WTC11 (cell line): ENCODE results near the gene ATP7A.

ENCODE experiments used
- ELF4 ChIP-seq: sonication (generic); formaldehyde crosslinking; IDR thresholded peaks from 2 replicates; pipeline ENCODE4 v1.8.1; 2022; ENCODE audit warnings: low read depth, mild to moderate bottlenecking, moderate library complexity, missing genetic modification reagents
- ESRRA ChIP-seq: sonication (generic); formaldehyde crosslinking; IDR thresholded peaks from 2 replicates; pipeline ENCODE4 v1.8.1; 2022; ENCODE audit warnings: mild to moderate bottlenecking, missing genetic modification reagents, borderline replicate concordance
- JUN ChIP-seq: sonication (generic); formaldehyde crosslinking; IDR thresholded peaks from 2 replicates; pipeline ENCODE4 v1.8.0; 2023; ENCODE audit warnings: mild to moderate bottlenecking, missing genetic modification reagents
- NR2C2 ChIP-seq: sonication (generic); formaldehyde crosslinking; IDR thresholded peaks from 2 replicates; pipeline ENCODE4 v1.8.0; 2022; ENCODE audit warnings: mild to moderate bottlenecking, missing genetic modification reagents
- ZNF263 ChIP-seq: sonication (generic); formaldehyde crosslinking; IDR thresholded peaks from 2 replicates; pipeline ENCODE4 v1.8.1; 2022; ENCODE audit warnings: low read depth, mild to moderate bottlenecking, moderate library complexity, missing genetic modification reagents
- ZNF671 ChIP-seq: fragments of 250-450 bp; sonication (Bioruptor Pico); IDR thresholded peaks from 2 replicates; pipeline ENCODE4 v1.8.0; 2021; ENCODE audit warnings: mild to moderate bottlenecking
- TF ChIP-seq, protein P1 (sequence below): sonication (generic); formaldehyde crosslinking; IDR thresholded peaks from 2 replicates; pipeline ENCODE4 v1.8.0; 2022; ENCODE audit warnings: mild to moderate bottlenecking, missing genetic modification reagents
- TF ChIP-seq, protein P2 (sequence below): fragments of 200-600 bp; IDR thresholded peaks from 2 replicates; pipeline ENCODE4 v1.8.0; 2022; ENCODE audit warnings: antibody characterized with exemption
- TF ChIP-seq, protein P3 (sequence below): sonication (generic); formaldehyde crosslinking; IDR thresholded peaks from 2 replicates; pipeline ENCODE4 v1.8.1; 2023; ENCODE audit warnings: mild to moderate bottlenecking, missing genetic modification reagents, moderate library complexity
- TF ChIP-seq, protein P4 (sequence below): fragments of 250-450 bp; sonication (Bioruptor Pico); IDR thresholded peaks from 2 replicates; pipeline ENCODE4 v1.9.0; 2021; ENCODE audit warnings: moderate library complexity, mild to moderate bottlenecking, inconsistent platforms, borderline replicate concordance
- TF ChIP-seq, protein P5 (sequence below): sonication (generic); formaldehyde crosslinking; IDR thresholded peaks from 2 replicates; pipeline ENCODE4 v1.8.1; 2022; ENCODE audit warnings: low read depth, missing genetic modification reagents, borderline replicate concordance
- TF ChIP-seq, protein P6 (sequence below): sonication (generic); formaldehyde crosslinking; IDR thresholded peaks from 2 replicates; pipeline ENCODE4 v1.8.0; 2023; ENCODE audit warnings: missing genetic modification reagents, mild to moderate bottlenecking, borderline replicate concordance
- TF ChIP-seq, protein P7 (sequence below): fragments of 250-450 bp; sonication (Bioruptor Pico); IDR thresholded peaks from 2 replicates; pipeline ENCODE4 v2.1.2; 2022; ENCODE audit warnings: mild to moderate bottlenecking, moderate library complexity

DNA sequence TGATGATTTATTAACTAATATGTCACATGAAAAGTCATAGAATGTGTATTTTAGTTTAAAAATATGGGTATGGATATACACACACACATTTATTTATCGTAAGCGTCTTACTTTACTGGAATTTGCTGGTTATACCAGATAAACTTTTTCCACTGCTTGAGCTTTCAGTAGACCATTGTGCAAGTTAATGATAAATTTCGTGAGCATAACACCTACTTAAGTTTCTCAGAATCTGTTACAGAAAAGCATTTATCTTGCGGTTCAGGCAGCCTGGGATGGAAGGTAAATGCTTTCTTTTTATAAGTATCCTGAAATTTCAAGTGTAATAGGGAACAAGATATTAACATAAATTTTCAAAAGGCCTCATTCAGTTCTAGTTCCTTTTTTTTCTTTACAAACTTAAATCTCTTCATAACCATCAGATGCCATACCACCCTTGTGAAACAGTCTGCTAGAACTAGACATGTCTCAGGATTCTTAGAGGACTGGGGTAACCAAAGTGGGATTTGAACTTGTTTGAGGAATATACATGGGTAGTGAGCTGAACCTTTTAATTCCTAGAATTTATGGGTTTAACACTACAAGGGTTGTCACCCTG is 27.7 kb downstream of the ATP7A start:
- TF ChIP-seq, protein P1, sequence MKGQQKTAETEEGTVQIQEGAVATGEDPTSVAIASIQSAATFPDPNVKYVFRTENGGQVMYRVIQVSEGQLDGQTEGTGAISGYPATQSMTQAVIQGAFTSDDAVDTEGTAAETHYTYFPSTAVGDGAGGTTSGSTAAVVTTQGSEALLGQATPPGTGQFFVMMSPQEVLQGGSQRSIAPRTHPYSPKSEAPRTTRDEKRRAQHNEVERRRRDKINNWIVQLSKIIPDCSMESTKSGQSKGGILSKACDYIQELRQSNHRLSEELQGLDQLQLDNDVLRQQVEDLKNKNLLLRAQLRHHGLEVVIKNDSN (CRISPR knock-in tag): no peak
- TF ChIP-seq ZNF263 (CRISPR knock-in tag) (no peak), ZNF671 (CRISPR knock-in tag) (no peak), ESRRA (CRISPR knock-in tag) (no peak), JUN (no peak), ELF4 (CRISPR knock-in tag) (no peak), NR2C2 (CRISPR knock-in tag) (no peak)
- TF ChIP-seq, protein P2, sequence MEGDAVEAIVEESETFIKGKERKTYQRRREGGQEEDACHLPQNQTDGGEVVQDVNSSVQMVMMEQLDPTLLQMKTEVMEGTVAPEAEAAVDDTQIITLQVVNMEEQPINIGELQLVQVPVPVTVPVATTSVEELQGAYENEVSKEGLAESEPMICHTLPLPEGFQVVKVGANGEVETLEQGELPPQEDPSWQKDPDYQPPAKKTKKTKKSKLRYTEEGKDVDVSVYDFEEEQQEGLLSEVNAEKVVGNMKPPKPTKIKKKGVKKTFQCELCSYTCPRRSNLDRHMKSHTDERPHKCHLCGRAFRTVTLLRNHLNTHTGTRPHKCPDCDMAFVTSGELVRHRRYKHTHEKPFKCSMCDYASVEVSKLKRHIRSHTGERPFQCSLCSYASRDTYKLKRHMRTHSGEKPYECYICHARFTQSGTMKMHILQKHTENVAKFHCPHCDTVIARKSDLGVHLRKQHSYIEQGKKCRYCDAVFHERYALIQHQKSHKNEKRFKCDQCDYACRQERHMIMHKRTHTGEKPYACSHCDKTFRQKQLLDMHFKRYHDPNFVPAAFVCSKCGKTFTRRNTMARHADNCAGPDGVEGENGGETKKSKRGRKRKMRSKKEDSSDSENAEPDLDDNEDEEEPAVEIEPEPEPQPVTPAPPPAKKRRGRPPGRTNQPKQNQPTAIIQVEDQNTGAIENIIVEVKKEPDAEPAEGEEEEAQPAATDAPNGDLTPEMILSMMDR: no peak
- TF ChIP-seq, protein P3, sequence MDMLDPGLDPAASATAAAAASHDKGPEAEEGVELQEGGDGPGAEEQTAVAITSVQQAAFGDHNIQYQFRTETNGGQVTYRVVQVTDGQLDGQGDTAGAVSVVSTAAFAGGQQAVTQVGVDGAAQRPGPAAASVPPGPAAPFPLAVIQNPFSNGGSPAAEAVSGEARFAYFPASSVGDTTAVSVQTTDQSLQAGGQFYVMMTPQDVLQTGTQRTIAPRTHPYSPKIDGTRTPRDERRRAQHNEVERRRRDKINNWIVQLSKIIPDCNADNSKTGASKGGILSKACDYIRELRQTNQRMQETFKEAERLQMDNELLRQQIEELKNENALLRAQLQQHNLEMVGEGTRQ: no peak
- TF ChIP-seq, protein P4, sequence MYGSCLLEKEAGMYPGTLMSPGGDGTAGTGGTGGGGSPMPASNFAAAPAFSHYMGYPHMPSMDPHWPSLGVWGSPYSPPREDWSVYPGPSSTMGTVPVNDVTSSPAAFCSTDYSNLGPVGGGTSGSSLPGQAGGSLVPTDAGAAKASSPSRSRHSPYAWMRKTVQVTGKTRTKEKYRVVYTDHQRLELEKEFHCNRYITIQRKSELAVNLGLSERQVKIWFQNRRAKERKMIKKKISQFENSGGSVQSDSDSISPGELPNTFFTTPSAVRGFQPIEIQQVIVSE: no peak
- TF ChIP-seq, protein P5, sequence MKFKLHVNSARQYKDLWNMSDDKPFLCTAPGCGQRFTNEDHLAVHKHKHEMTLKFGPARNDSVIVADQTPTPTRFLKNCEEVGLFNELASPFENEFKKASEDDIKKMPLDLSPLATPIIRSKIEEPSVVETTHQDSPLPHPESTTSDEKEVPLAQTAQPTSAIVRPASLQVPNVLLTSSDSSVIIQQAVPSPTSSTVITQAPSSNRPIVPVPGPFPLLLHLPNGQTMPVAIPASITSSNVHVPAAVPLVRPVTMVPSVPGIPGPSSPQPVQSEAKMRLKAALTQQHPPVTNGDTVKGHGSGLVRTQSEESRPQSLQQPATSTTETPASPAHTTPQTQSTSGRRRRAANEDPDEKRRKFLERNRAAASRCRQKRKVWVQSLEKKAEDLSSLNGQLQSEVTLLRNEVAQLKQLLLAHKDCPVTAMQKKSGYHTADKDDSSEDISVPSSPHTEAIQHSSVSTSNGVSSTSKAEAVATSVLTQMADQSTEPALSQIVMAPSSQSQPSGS (CRISPR knock-in tag): no peak
- TF ChIP-seq, protein P6, sequence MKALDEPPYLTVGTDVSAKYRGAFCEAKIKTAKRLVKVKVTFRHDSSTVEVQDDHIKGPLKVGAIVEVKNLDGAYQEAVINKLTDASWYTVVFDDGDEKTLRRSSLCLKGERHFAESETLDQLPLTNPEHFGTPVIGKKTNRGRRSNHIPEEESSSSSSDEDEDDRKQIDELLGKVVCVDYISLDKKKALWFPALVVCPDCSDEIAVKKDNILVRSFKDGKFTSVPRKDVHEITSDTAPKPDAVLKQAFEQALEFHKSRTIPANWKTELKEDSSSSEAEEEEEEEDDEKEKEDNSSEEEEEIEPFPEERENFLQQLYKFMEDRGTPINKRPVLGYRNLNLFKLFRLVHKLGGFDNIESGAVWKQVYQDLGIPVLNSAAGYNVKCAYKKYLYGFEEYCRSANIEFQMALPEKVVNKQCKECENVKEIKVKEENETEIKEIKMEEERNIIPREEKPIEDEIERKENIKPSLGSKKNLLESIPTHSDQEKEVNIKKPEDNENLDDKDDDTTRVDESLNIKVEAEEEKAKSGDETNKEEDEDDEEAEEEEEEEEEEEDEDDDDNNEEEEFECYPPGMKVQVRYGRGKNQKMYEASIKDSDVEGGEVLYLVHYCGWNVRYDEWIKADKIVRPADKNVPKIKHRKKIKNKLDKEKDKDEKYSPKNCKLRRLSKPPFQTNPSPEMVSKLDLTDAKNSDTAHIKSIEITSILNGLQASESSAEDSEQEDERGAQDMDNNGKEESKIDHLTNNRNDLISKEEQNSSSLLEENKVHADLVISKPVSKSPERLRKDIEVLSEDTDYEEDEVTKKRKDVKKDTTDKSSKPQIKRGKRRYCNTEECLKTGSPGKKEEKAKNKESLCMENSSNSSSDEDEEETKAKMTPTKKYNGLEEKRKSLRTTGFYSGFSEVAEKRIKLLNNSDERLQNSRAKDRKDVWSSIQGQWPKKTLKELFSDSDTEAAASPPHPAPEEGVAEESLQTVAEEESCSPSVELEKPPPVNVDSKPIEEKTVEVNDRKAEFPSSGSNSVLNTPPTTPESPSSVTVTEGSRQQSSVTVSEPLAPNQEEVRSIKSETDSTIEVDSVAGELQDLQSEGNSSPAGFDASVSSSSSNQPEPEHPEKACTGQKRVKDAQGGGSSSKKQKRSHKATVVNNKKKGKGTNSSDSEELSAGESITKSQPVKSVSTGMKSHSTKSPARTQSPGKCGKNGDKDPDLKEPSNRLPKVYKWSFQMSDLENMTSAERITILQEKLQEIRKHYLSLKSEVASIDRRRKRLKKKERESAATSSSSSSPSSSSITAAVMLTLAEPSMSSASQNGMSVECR (CRISPR knock-in tag): no peak
- TF ChIP-seq, protein P7, sequence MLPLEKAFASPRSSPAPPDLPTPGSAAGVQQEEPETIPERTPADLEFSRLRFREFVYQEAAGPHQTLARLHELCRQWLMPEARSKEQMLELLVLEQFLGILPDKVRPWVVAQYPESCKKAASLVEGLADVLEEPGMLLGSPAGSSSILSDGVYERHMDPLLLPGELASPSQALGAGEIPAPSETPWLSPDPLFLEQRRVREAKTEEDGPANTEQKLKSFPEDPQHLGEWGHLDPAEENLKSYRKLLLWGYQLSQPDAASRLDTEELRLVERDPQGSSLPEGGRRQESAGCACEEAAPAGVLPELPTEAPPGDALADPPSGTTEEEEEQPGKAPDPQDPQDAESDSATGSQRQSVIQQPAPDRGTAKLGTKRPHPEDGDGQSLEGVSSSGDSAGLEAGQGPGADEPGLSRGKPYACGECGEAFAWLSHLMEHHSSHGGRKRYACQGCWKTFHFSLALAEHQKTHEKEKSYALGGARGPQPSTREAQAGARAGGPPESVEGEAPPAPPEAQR (CRISPR knock-in tag): no peak
